GM21390 (cell line): Measurements from ENCODE around the gene COL18A1.
"Not testable (repeated sequence)": the region's sequence is repeated elsewhere in the genome, so short reads cannot be mapped to it uniquely, and the experiment has no call there.

Experiments
- ATAC-seq: cut with Tn5 transposase; IDR thresholded peaks from one replicate; pipeline ENCODE4 v1.9.1; 2021; ENCODE audit not compliant: unreplicated experiment

Gene COL18A1

GRCh38 chr21:45488931-45489721 lies 84.2 kb downstream of the COL18A1 start:
- ATAC-seq = no peak

GRCh38 chr21:45489722-45489982 lies 84.7 kb downstream of the COL18A1 start:
- no peak for ATAC-seq

GRCh38 chr21:45490049-45490731 lies 85.2 kb downstream of the COL18A1 start:
- no peak for ATAC-seq

GRCh38 chr21:45491056-45491455 lies 86.1 kb downstream of the COL18A1 start:
- no peak for ATAC-seq

GRCh38 chr21:45491623-45492022 lies 86.7 kb downstream of the COL18A1 start:
- ATAC-seq = no peak

- ATAC-seq = no peak
These were observed 87.8 kb downstream of the COL18A1 start for GRCh38 chr21:45492765-45493164.

GRCh38 chr21:45493401-45494001 lies 88.5 kb downstream of the COL18A1 start:
- no peak for ATAC-seq

GRCh38 chr21:45494135-45494850 lies 89.3 kb downstream of the COL18A1 start:
- ATAC-seq = no peak

GRCh38 chr21:45494851-45495680 lies 90.1 kb downstream of the COL18A1 start:
- no peak for ATAC-seq

- no peak for ATAC-seq
These were observed 91.4 kb downstream of the COL18A1 start for GRCh38 chr21:45496151-45496967.

- ATAC-seq = no peak
These were observed 92.2 kb downstream of the COL18A1 start for GRCh38 chr21:45496968-45497845.

- no peak for ATAC-seq
These were observed 93.1 kb downstream of the COL18A1 start for GRCh38 chr21:45497846-45498645.

- no peak for ATAC-seq
These were observed 93.7 kb downstream of the COL18A1 start for GRCh38 chr21:45498646-45499000.

- ATAC-seq = no peak
These were observed 94.3 kb downstream of the COL18A1 start for GRCh38 chr21:45499201-45499750.

GRCh38 chr21:45499970-45500577 lies 95.1 kb downstream of the COL18A1 start:
- ATAC-seq = no peak

GRCh38 chr21:45501081-45502005 lies 96.4 kb downstream of the COL18A1 start:
- ATAC-seq = not testable (repeated sequence)

GRCh38 chr21:45502006-45502345 lies 97.0 kb downstream of the COL18A1 start:
- no peak for ATAC-seq
